Erythroblast (primary cell): Measurements from ENCODE around the gene IGFBPL1.

Experiments used
- GATA1 ChIP-seq: IDR thresholded peaks from 2 replicates; pipeline ENCODE4 v1.6.1; 2011; ENCODE audit warnings: low read depth, mild to moderate bottlenecking, control low read depth, low read length, moderate library complexity
- POLR2A ChIP-seq: IDR thresholded peaks from 2 replicates; pipeline ENCODE4 v1.6.1; 2011; ENCODE audit warnings: mild to moderate bottlenecking, low read length

- TF ChIP-seq POLR2A: no peak
- no peak for TF ChIP-seq GATA1
Measured at GRCh38 chr9:38442473-38443096, 18.3 kb upstream of the IGFBPL1 start.
